ENCODE results near the gene C14orf180. TPM values are rescaled to one million over a fixed set of nuclear protein-coding genes. Genes with fewer than 3 reads are reported as not detected.

The C14orf180 gene
- polyA plus RNA-seq (2012; ENCODE audit: insufficient read depth, insufficient read length) = not detected

- DNase-seq (ENCODE audit: low read depth, low spot score) = no peak
- H3K4me3 ChIP-seq (ENCODE audit: low read length) = no peak within 1 kb of the TSS
These were observed at the start of gene C14orf180 for GRCh38 chr14:104579507-104579906. Gene C14orf180 (plus strand): TSS chr14:104579764. CDS start chr14:104586431, 6,667 bp downstream.

- DNase-seq (ENCODE audit: low read depth, low spot score) = no peak
- no peak overlapping the region for H3K4me3 ChIP-seq (ENCODE audit: low read length)
These were observed 48.9 kb upstream of the C14orf180 start for GRCh38 chr14:104530646-104531045.

GRCh38 chr14:104531421-104532190 lies 48.0 kb upstream of the C14orf180 start:
- no peak for DNase-seq (ENCODE audit: low read depth, low spot score)
- H3K4me3 ChIP-seq (ENCODE audit: low read length) = no peak overlapping the region

GRCh38 chr14:104532191-104532555 lies 47.4 kb upstream of the C14orf180 start:
- no peak for DNase-seq (ENCODE audit: low read depth, low spot score)
- H3K4me3 ChIP-seq (ENCODE audit: low read length) = no peak overlapping the region

GRCh38 chr14:104534036-104534435 lies 45.5 kb upstream of the C14orf180 start:
- no peak for DNase-seq (ENCODE audit: low read depth, low spot score)

GRCh38 chr14:104536942-104537612 lies 42.5 kb upstream of the C14orf180 start:
- DNase-seq (ENCODE audit: low read depth, low spot score) = peak; percentile 22
- H3K4me3 ChIP-seq (ENCODE audit: low read length) = no peak overlapping the region

More at GRCh38 chr14:104534036-104534435, 45.5 kb upstream of the C14orf180 start:
- no peak overlapping the region for H3K4me3 ChIP-seq (ENCODE audit: low read length)

- peak; percentile 5 for DNase-seq (ENCODE audit: low read depth, low spot score)
- H3K4me3 ChIP-seq (ENCODE audit: low read length) = no peak overlapping the region
These were observed 42.0 kb upstream of the C14orf180 start for GRCh38 chr14:104537613-104537988.

GRCh38 chr14:104541905-104542465 lies 37.6 kb upstream of the C14orf180 start:
- no peak overlapping the region for H3K4me3 ChIP-seq (ENCODE audit: low read length)
- no peak for DNase-seq (ENCODE audit: low read depth, low spot score)

- no peak for DNase-seq (ENCODE audit: low read depth, low spot score)
These were observed 36.4 kb upstream of the C14orf180 start for GRCh38 chr14:104542871-104543830.

GRCh38 chr14:104544362-104544961 lies 35.1 kb upstream of the C14orf180 start:
- DNase-seq (ENCODE audit: low read depth, low spot score) = no peak
- H3K4me3 ChIP-seq (ENCODE audit: low read length) = no peak overlapping the region

More at GRCh38 chr14:104542871-104543830, 36.4 kb upstream of the C14orf180 start:
- no peak overlapping the region for H3K4me3 ChIP-seq (ENCODE audit: low read length)

GRCh38 chr14:104545151-104545941 lies 34.2 kb upstream of the C14orf180 start:
- DNase-seq (ENCODE audit: low read depth, low spot score) = no peak
- H3K4me3 ChIP-seq (ENCODE audit: low read length) = no peak overlapping the region

GRCh38 chr14:104545942-104546501 lies 33.5 kb upstream of the C14orf180 start:
- DNase-seq (ENCODE audit: low read depth, low spot score) = no peak
- H3K4me3 ChIP-seq (ENCODE audit: low read length) = no peak overlapping the region

- no peak for DNase-seq (ENCODE audit: low read depth, low spot score)
- no peak overlapping the region for H3K4me3 ChIP-seq (ENCODE audit: low read length)
These were observed 32.8 kb upstream of the C14orf180 start for GRCh38 chr14:104546591-104547309.

- H3K4me3 ChIP-seq (ENCODE audit: low read length) = no peak overlapping the region
- DNase-seq (ENCODE audit: low read depth, low spot score) = no peak
These were observed 32.1 kb upstream of the C14orf180 start for GRCh38 chr14:104547310-104547997.

GRCh38 chr14:104547998-104548700 lies 31.4 kb upstream of the C14orf180 start:
- no peak for DNase-seq (ENCODE audit: low read depth, low spot score)
- H3K4me3 ChIP-seq (ENCODE audit: low read length) = no peak overlapping the region
